Body of pancreas (tissue), 4 donors: ENCODE results near the gene IPPK.

Experiments used
- CTCF ChIP-seq, 7 experiments: fragments of 450-650 bp in 4 of 7; fragments of 200-600 bp in 3 of 7; sonication (generic) in 3 of 7; IDR thresholded peaks; one replicate each; pipeline ENCODE4 v1.5.1; 2016 to 2019; ENCODE audit warnings: antibody characterized with exemption in 7 of 7
- POLR2A ChIP-seq, 3 donors: fragments of 450-650 bp; IDR thresholded peaks; one replicate each; pipeline ENCODE4 v1.6.1; 2016; ENCODE audit warnings: antibody characterized with exemption in 3 of 3, mild to moderate bottlenecking in 2 of 3

- TF ChIP-seq POLR2A (IDR thresholded peaks at IDR 0.05), result no peak
- no peak for TF ChIP-seq CTCF (IDR thresholded peaks at IDR 0.05)
Observed at GRCh38 chr9:92642564-92642963, 27.4 kb downstream of the IPPK start.
